HCT116 (cell line): Measurements from ENCODE around the gene NCKAP5. TPM values are rescaled to one million over a fixed set of nuclear protein-coding genes. Genes with fewer than 3 reads are reported as not detected.

Experiments
- ATAC-seq: fragments of 200-7000 bp; cut with Tn5 transposase; 2 replicates; pipeline ENCODE4 v1.9.1; 2020; ENCODE audit warnings: mild to moderate bottlenecking, moderate library complexity
- BruUV-seq: library from RNA; stranded (reverse); fragments of 400-500 nt; replicated peaks from 2 replicates; lab custom pipeline; 2021; lab: Mats Ljungman, UMichigan
- CTCF ChIA-PET: fragments of 300-600 bp; sonication (Branson Sonifier 250); formaldehyde crosslinking; loops from one replicate; lab custom pipeline; 2021; ENCODE audit warnings: antibody characterized with exemption; lab: Charles Lee
- POLR2A ChIA-PET: fragments of 300-600, 350-600 bp; sonication (Branson Sonifier 250); formaldehyde crosslinking; loops from one replicate; lab custom pipeline; 2021; ENCODE audit warnings: antibody characterized with exemption; lab: Charles Lee
- RAD21 ChIA-PET, 2 experiments: fragments of 300-600 bp; sonication (Branson Sonifier 250); formaldehyde crosslinking; loops; one replicate each; lab custom pipeline; 2023; ENCODE audit warnings: low total read pairs in 2 of 2; ENCODE audit not compliant: uncharacterized antibody in 2 of 2, unreplicated experiment in 2 of 2, low non-redundant PET in 1 of 2; lab: Charles Lee
- DNase-seq: peaks from one replicate; pipeline ENCODE4 v3.0.0-alpha.2; 2010; ENCODE audit warnings: low read depth, low spot score
- H2AFZ ChIP-seq: fragments of 200-600 bp; shearing (Covaris generic), sonication (generic); 2 replicates; pipeline ENCODE4 v1.6.1; 2017; ENCODE audit warnings: low read depth, mixed run types, mixed read lengths, antibody characterized with exemption, low read length; ENCODE audit not compliant: poor library complexity, severe bottlenecking
- H3K27ac ChIP-seq: 2 replicates; pipeline ENCODE4 v1.5.1; 2012; ENCODE audit warnings: low read depth, low read length
- H3K27me3 ChIP-seq: fragments of 200-600 bp; sonication (generic); 2 replicates; pipeline ENCODE4 v1.6.1; 2016; ENCODE audit warnings: mixed run types, low read length, mixed read lengths; ENCODE audit not compliant: insufficient read depth
- H3K36me3 ChIP-seq, 2 experiments: fragments of 200-500 bp in 1 of 2; fragments of 200-600 bp in 1 of 2; sonication (Bioruptor generic) in 1 of 2; sonication (generic) in 1 of 2; 2 replicates each; pipeline versions ENCODE4 v1.5.1 to v1.6.1; 2014 to 2016; ENCODE audit warnings: low read length in 2 of 2, inconsistent platforms in 1 of 2, mixed read lengths in 1 of 2, mixed run types in 1 of 2; ENCODE audit not compliant: insufficient read depth in 2 of 2, control insufficient read depth in 1 of 2
- H3K4me1 ChIP-seq, 2 experiments: fragments of 200-600 bp in 1 of 2; sonication (generic) in 1 of 2; 2 replicates each; pipeline versions ENCODE4 v1.5.1 to v1.6.1; 2012 to 2017; ENCODE audit warnings: low read length in 2 of 2, inconsistent platforms in 1 of 2, mild to moderate bottlenecking in 1 of 2, mixed read lengths in 1 of 2, mixed run types in 1 of 2, moderate library complexity in 1 of 2; ENCODE audit not compliant: insufficient read depth in 2 of 2, control insufficient read depth in 1 of 2
- H3K4me2 ChIP-seq: fragments of 200-600 bp; sonication (generic); 2 replicates; pipeline ENCODE4 v1.6.1; 2017; ENCODE audit warnings: mixed run types, low read length, mixed read lengths
- H3K4me3 ChIP-seq, 2 experiments: fragments of 200-600 bp in 1 of 2; sonication (generic) in 1 of 2; replicated peaks in 1 of 2; 2 replicates each; pipeline ENCODE4 v1.5.1; 2011 to 2016; ENCODE audit warnings: low read length in 2 of 2, control low read depth in 1 of 2, low read depth in 1 of 2, mild to moderate bottlenecking in 1 of 2, mixed read lengths in 1 of 2, mixed run types in 1 of 2
- H3K79me2 ChIP-seq: fragments of 200-600 bp; sonication (generic); 2 replicates; pipeline ENCODE4 v1.6.1; 2017; ENCODE audit warnings: mild to moderate bottlenecking, mixed run types, low read length, moderate library complexity, mixed read lengths; ENCODE audit not compliant: insufficient read depth
- H3K9ac ChIP-seq: fragments of 200-600 bp; sonication (generic); 2 replicates; pipeline ENCODE4 v1.6.1; 2016; ENCODE audit warnings: low read length, mixed read lengths
- H3K9me2 ChIP-seq: fragments of 200-600 bp; sonication (generic), shearing (Covaris generic); 2 replicates; pipeline ENCODE4 v1.6.1; 2017; ENCODE audit warnings: mixed run types, mild to moderate bottlenecking, moderate library complexity; ENCODE audit not compliant: insufficient read depth
- H3K9me3 ChIP-seq, 2 experiments: fragments of 200-500 bp in 1 of 2; fragments of 200-600 bp in 1 of 2; sonication (Bioruptor generic) in 1 of 2; sonication (generic) in 1 of 2; 2 replicates each; pipeline ENCODE4 v1.6.1; 2014 to 2017; ENCODE audit warnings: low read length in 2 of 2, mixed read lengths in 2 of 2, inconsistent platforms in 1 of 2, low read depth in 1 of 2, mild to moderate bottlenecking in 1 of 2, mixed run types in 1 of 2, moderate library complexity in 1 of 2; ENCODE audit not compliant: control insufficient read depth in 1 of 2, insufficient read depth in 1 of 2
- H4K20me1 ChIP-seq: fragments of 200-600 bp; sonication (generic), shearing (Covaris generic); 2 replicates; pipeline ENCODE4 v1.6.1; 2017; ENCODE audit warnings: mixed run types, mild to moderate bottlenecking, moderate library complexity; ENCODE audit not compliant: insufficient read depth
- CBX3 ChIP-seq: IDR thresholded peaks from 2 replicates; pipeline ENCODE4 v1.6.1; 2012; ENCODE audit warnings: low read depth
- EGR1 ChIP-seq: IDR thresholded peaks from 2 replicates; pipeline ENCODE4 v1.6.1; 2012; ENCODE audit warnings: low read depth
- ELF1 ChIP-seq: IDR thresholded peaks from 2 replicates; pipeline ENCODE4 v1.6.1; 2012; ENCODE audit warnings: low read depth, borderline replicate concordance
- EZH2phosphoT487 ChIP-seq: fragments of 200-600 bp; IDR thresholded peaks from 2 replicates; pipeline ENCODE4 v1.6.1; 2018; ENCODE audit warnings: antibody characterized with exemption, borderline replicate concordance
- FOSL1 ChIP-seq: IDR thresholded peaks from 2 replicates; pipeline ENCODE4 v1.6.1; 2012; ENCODE audit warnings: low read depth
- JUND ChIP-seq: IDR thresholded peaks from 2 replicates; pipeline ENCODE4 v1.6.1; 2012
- POLR2AphosphoS5 ChIP-seq: IDR thresholded peaks from 2 replicates; pipeline ENCODE4 v1.6.1; 2011; ENCODE audit warnings: mild to moderate bottlenecking, low read depth, low read length, moderate library complexity
- RAD21 ChIP-seq: IDR thresholded peaks from 2 replicates; pipeline ENCODE4 v1.6.1; 2012; ENCODE audit warnings: low read depth, mild to moderate bottlenecking
- SRF ChIP-seq: IDR thresholded peaks from 2 replicates; pipeline ENCODE4 v1.6.1; 2012; ENCODE audit warnings: low read depth
- TCF7L2 ChIP-seq: IDR thresholded peaks from 2 replicates; pipeline ENCODE4 v1.7.0; 2011; ENCODE audit warnings: borderline replicate concordance, inconsistent platforms; ENCODE audit not compliant: insufficient read depth, insufficient read length; ENCODE audit errors: extremely low read depth
- YY1 ChIP-seq: IDR thresholded peaks from 2 replicates; pipeline ENCODE4 v1.6.1; 2011; ENCODE audit warnings: low read length, low read depth, moderate library complexity, mild to moderate bottlenecking; ENCODE audit not compliant: insufficient replicate concordance; ENCODE audit errors: extremely low read depth
- ZFX ChIP-seq: fragments of 450-650 bp; IDR thresholded peaks from 2 replicates; pipeline ENCODE4 v1.6.1; 2017
- intact Hi-C: fragments of 100-400 bp; cut with micrococcal nuclease; formaldehyde crosslinking; loops from 2 replicates; pipeline ENCODE4 v1.10.0; 2022
- total RNA-seq: library from RNA; stranded (reverse); gene quantifications from one replicate; pipeline ENCODE4 v1.2.1, GENCODE V29; 2021; ENCODE audit not compliant: unreplicated experiment
- TF ChIP-seq, protein P1 (sequence below): IDR thresholded peaks from 2 replicates; pipeline ENCODE4 v1.6.1; 2012
- TF ChIP-seq, protein P2 (sequence below), 3 experiments: fragments of 200-600 bp in 1 of 3; sonication (generic) in 1 of 3; IDR thresholded peaks in 2 of 3; conservative IDR thresholded peaks in 1 of 3; 2 replicates each; pipeline ENCODE4 v1.5.1; 2012 to 2017; ENCODE audit warnings: low read depth in 2 of 3, low read length in 2 of 3, antibody characterized with exemption in 1 of 3, borderline replicate concordance in 1 of 3, control low read depth in 1 of 3, mild to moderate bottlenecking in 1 of 3, mixed read lengths in 1 of 3, mixed run types in 1 of 3, moderate library complexity in 1 of 3; ENCODE audit not compliant: insufficient read depth in 1 of 3
- TF ChIP-seq, protein P3 (sequence below): IDR thresholded peaks from 2 replicates; pipeline ENCODE4 v1.6.1; 2012; ENCODE audit warnings: low read depth
- TF ChIP-seq, protein P4 (sequence below): IDR thresholded peaks from 2 replicates; pipeline ENCODE4 v1.6.1; 2011; ENCODE audit warnings: mild to moderate bottlenecking, low read length, moderate library complexity; ENCODE audit not compliant: insufficient replicate concordance; ENCODE audit errors: extremely low read depth

NCKAP5 gene
- total RNA-seq, 1 experiment from 2014 or later = 0.30 TPM

DNA sequence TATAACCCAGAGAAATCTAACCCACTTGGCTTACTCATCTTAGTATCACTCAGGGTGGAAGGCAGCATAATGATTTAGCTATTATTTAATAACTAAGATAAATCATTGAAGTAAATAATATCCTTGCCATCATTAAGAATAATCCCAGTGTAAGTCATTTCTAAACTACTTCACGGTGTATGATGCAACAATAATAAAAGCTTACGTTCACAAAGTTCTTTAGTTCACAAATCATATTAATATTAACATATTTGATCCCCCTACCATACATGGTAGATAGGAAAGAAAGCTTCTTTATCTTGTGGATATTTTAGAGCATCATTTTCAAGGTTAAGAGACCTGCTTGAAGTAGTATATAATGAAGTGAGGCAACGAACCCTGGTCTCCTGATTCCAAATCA lies 401.0 kb downstream of the NCKAP5 start:
- Histone ChIP-seq H3K4me3 (no peak overlapping the region), H3K27ac (no peak overlapping the region), H3K36me3 (no peaks in the 10 kb centered on the region), H3K27me3 (no peaks in the 10 kb centered on the region; the same call in 1 of the 2 replicates), H2AFZ (no peak overlapping the region), H3K4me1 (no peaks in the 10 kb centered on the region)
- RAD21 ChIA-PET = no interaction called here
- POLR2A ChIA-PET = no interaction called here
- BruUV-seq = no TSS peak
- ATAC-seq (no peak), DNase-seq (no peak)
- CTCF ChIA-PET = no interaction called here
- TF ChIP-seq, protein P1, sequence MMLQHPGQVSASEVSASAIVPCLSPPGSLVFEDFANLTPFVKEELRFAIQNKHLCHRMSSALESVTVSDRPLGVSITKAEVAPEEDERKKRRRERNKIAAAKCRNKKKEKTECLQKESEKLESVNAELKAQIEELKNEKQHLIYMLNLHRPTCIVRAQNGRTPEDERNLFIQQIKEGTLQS = no peak
- TF ChIP-seq POLR2AphosphoS5 (no peak), TCF7L2 (no peak), YY1 (no peak), JUND (no peak), RAD21 (no peak), ELF1 (no peak), SRF (no peak), EZH2phosphoT487 (no peak), FOSL1 (no peak), CBX3 (no peak), ZFX (no peak), EGR1 (no peak)
- TF ChIP-seq, protein P2, sequence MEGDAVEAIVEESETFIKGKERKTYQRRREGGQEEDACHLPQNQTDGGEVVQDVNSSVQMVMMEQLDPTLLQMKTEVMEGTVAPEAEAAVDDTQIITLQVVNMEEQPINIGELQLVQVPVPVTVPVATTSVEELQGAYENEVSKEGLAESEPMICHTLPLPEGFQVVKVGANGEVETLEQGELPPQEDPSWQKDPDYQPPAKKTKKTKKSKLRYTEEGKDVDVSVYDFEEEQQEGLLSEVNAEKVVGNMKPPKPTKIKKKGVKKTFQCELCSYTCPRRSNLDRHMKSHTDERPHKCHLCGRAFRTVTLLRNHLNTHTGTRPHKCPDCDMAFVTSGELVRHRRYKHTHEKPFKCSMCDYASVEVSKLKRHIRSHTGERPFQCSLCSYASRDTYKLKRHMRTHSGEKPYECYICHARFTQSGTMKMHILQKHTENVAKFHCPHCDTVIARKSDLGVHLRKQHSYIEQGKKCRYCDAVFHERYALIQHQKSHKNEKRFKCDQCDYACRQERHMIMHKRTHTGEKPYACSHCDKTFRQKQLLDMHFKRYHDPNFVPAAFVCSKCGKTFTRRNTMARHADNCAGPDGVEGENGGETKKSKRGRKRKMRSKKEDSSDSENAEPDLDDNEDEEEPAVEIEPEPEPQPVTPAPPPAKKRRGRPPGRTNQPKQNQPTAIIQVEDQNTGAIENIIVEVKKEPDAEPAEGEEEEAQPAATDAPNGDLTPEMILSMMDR (IDR thresholded peaks at IDR 0.05 in 2 of 3, conservative IDR thresholded peaks at IDR 0.05 in 1 of 3; ENCODE audit: borderline replicate concordance in 1 of 3, insufficient read depth in 1 of 3, low read depth in 2 of 3, low read length in 2 of 3) = no peak
- TF ChIP-seq, protein P3, sequence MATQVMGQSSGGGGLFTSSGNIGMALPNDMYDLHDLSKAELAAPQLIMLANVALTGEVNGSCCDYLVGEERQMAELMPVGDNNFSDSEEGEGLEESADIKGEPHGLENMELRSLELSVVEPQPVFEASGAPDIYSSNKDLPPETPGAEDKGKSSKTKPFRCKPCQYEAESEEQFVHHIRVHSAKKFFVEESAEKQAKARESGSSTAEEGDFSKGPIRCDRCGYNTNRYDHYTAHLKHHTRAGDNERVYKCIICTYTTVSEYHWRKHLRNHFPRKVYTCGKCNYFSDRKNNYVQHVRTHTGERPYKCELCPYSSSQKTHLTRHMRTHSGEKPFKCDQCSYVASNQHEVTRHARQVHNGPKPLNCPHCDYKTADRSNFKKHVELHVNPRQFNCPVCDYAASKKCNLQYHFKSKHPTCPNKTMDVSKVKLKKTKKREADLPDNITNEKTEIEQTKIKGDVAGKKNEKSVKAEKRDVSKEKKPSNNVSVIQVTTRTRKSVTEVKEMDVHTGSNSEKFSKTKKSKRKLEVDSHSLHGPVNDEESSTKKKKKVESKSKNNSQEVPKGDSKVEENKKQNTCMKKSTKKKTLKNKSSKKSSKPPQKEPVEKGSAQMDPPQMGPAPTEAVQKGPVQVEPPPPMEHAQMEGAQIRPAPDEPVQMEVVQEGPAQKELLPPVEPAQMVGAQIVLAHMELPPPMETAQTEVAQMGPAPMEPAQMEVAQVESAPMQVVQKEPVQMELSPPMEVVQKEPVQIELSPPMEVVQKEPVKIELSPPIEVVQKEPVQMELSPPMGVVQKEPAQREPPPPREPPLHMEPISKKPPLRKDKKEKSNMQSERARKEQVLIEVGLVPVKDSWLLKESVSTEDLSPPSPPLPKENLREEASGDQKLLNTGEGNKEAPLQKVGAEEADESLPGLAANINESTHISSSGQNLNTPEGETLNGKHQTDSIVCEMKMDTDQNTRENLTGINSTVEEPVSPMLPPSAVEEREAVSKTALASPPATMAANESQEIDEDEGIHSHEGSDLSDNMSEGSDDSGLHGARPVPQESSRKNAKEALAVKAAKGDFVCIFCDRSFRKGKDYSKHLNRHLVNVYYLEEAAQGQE = no peak
- TF ChIP-seq, protein P4, sequence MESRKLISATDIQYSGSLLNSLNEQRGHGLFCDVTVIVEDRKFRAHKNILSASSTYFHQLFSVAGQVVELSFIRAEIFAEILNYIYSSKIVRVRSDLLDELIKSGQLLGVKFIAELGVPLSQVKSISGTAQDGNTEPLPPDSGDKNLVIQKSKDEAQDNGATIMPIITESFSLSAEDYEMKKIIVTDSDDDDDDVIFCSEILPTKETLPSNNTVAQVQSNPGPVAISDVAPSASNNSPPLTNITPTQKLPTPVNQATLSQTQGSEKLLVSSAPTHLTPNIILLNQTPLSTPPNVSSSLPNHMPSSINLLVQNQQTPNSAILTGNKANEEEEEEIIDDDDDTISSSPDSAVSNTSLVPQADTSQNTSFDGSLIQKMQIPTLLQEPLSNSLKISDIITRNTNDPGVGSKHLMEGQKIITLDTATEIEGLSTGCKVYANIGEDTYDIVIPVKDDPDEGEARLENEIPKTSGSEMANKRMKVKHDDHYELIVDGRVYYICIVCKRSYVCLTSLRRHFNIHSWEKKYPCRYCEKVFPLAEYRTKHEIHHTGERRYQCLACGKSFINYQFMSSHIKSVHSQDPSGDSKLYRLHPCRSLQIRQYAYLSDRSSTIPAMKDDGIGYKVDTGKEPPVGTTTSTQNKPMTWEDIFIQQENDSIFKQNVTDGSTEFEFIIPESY = no peak
- TF ChIP-seq, all 23 proteins: peak for 0
- no peak overlapping the region for H3K4me2 ChIP-seq
- H3K9me2 ChIP-seq = no peaks in the 10 kb centered on the region
- H3K79me2 ChIP-seq = no peaks in the 10 kb centered on the region
- intact Hi-C loops = no loop called here
- H3K9ac ChIP-seq = no peak overlapping the region
- no peaks in the 10 kb centered on the region for H3K9me3 ChIP-seq
- no peaks in the 10 kb centered on the region for H4K20me1 ChIP-seq
